Breast epithelium (tissue), 4 donors: ENCODE data around the gene UBL3. TPM values are rescaled to one million over a fixed set of nuclear protein-coding genes. Genes with fewer than 3 reads are reported as not detected.

Experiments used
- DNase-seq, 2 donors: peaks; one replicate each; pipeline ENCODE4 v3.0.0-alpha.2; 2019; ENCODE audit warnings: low spot score in 2 of 2
- H3K27ac ChIP-seq, 2 donors: fragments of 200-600 bp; sonication (generic) in 1 of 2; one replicate each; pipeline ENCODE4 v1.5.1; 2016 to 2019; ENCODE audit warnings: mild to moderate bottlenecking in 1 of 2
- H3K27me3 ChIP-seq, 2 donors: fragments of 200-600 bp; sonication (generic) in 1 of 2; one replicate each; pipeline versions ENCODE4 v1.5.1 to v1.6.0; 2017 to 2019; ENCODE audit warnings: control low read depth in 1 of 2, mild to moderate bottlenecking in 1 of 2
- H3K36me3 ChIP-seq: fragments of 200-600 bp; one replicate; pipeline ENCODE4 v1.5.1; 2019
- H3K4me1 ChIP-seq, 2 donors: fragments of 200-600 bp; sonication (generic); one replicate each; pipeline ENCODE4 v1.5.1; 2016 to 2019; ENCODE audit warnings: control low read depth in 1 of 2
- H3K4me3 ChIP-seq, 3 donors: fragments of 200-600 bp; sonication (generic); 1 replicate in 2 of 3; 2 replicates in 1 of 3; pipeline ENCODE4 v1.5.1; 2016 to 2019; ENCODE audit warnings: mild to moderate bottlenecking in 3 of 3, moderate library complexity in 2 of 3
- H3K9me3 ChIP-seq, 2 donors: fragments of 200-600 bp; sonication (generic) in 1 of 2; one replicate each; pipeline ENCODE4 v1.5.1; 2016 to 2019; ENCODE audit warnings: control low read depth in 1 of 2
- POLR2A ChIP-seq: fragments of 450-650 bp; IDR thresholded peaks from one replicate; pipeline ENCODE4 v1.6.1; 2016; ENCODE audit warnings: antibody characterized with exemption, mild to moderate bottlenecking, moderate library complexity
- POLR2AphosphoS5 ChIP-seq, 3 donors: sonication (generic); formaldehyde crosslinking; IDR thresholded peaks; one replicate each; pipeline ENCODE4 v1.6.1; 2017; ENCODE audit warnings: antibody characterized with exemption in 3 of 3
- intact Hi-C: fragments of 100-400 bp; cut with DNase I; formaldehyde crosslinking; loops from one replicate; pipeline ENCODE4 v1.15.1; 2023; ENCODE audit warnings: low total_unique reads
- total RNA-seq, 3 donors: library from RNA; depleted of rRNA; stranded (reverse); fragments of >200 nt; gene quantifications; one replicate each; pipeline ENCODE4 v1.1.0, GENCODE V29; 2016
- TF ChIP-seq, protein P1 (sequence below), 3 donors: fragments of 450-650 bp; IDR thresholded peaks; one replicate each; pipeline ENCODE4 v1.5.1; 2016 to 2017; ENCODE audit warnings: antibody characterized with exemption in 3 of 3, mild to moderate bottlenecking in 3 of 3, moderate library complexity in 3 of 3

UBL3 gene
- total RNA-seq, 3 donors from 2014 or later, result 32.4 to 60.7 (median 36.6) TPM

DNA sequence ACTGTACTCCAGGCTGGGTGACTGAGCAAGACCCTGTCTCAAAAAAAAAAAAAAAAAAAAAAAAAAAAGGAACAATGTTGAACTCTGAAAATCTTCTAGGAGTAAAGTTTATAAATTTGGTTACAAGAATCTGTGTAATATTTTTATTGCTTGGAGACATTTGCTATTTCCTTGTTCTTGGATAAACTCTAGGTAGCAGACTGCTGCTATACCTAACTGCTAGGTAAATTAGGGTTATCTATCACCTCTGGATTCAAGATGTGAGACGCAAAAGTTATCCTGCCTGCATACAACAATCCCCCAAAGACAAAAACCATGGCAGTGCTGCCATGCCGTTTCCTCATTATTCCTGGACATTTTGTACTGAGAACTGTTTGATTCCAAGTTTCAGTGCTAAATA is 33.7 kb downstream of the UBL3 start:
- Histone ChIP-seq H3K27ac (no peak overlapping the region), H3K4me1 (no peaks in the 10 kb centered on the region), H3K27me3 (no peaks in the 10 kb centered on the region), H3K4me3 (no peak overlapping the region), H3K9me3 (no peaks in the 10 kb centered on the region), H3K36me3 (no peaks in the 10 kb centered on the region)
- TF ChIP-seq POLR2A, result no peak
- TF ChIP-seq, protein P1, sequence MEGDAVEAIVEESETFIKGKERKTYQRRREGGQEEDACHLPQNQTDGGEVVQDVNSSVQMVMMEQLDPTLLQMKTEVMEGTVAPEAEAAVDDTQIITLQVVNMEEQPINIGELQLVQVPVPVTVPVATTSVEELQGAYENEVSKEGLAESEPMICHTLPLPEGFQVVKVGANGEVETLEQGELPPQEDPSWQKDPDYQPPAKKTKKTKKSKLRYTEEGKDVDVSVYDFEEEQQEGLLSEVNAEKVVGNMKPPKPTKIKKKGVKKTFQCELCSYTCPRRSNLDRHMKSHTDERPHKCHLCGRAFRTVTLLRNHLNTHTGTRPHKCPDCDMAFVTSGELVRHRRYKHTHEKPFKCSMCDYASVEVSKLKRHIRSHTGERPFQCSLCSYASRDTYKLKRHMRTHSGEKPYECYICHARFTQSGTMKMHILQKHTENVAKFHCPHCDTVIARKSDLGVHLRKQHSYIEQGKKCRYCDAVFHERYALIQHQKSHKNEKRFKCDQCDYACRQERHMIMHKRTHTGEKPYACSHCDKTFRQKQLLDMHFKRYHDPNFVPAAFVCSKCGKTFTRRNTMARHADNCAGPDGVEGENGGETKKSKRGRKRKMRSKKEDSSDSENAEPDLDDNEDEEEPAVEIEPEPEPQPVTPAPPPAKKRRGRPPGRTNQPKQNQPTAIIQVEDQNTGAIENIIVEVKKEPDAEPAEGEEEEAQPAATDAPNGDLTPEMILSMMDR (IDR thresholded peaks at IDR 0.05), result no peak
- TF ChIP-seq POLR2AphosphoS5 (IDR thresholded peaks at IDR 0.05), result no peak
- DNase-seq, result no peak
- intact Hi-C loops, result no loop called here

DNA sequence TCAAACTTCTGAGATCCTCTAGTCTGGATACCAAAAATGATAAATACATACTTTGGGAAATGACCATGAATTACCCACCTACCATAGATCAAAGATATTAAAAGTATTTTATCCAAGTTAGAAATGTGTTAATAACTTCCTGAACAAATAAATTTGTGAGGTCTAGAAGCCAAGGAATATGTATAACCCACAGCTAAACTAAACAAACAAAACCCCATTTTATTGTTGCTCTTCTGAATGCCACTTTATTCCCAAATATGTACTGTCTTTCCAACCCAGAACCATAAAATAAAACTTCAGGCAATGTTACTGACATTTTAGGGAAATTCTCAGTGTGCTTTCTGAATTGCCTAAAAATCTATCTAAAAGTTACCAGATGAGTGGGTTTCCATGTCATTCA is 35.1 kb downstream of the UBL3 start:
- H3K27me3 ChIP-seq, result no peaks in the 10 kb centered on the region
- no peaks in the 10 kb centered on the region for H3K4me1 ChIP-seq
- no peak overlapping the region for H3K4me3 ChIP-seq
- intact Hi-C loops, result no loop called here
- no peak for DNase-seq
- H3K27ac ChIP-seq, result no peak overlapping the region
- H3K9me3 ChIP-seq, result no peaks in the 10 kb centered on the region
- TF ChIP-seq POLR2AphosphoS5 (IDR thresholded peaks at IDR 0.05), result no peak
- TF ChIP-seq, protein P1 (IDR thresholded peaks at IDR 0.05), result no peak
- no peak for TF ChIP-seq POLR2A
- H3K36me3 ChIP-seq, result no peaks in the 10 kb centered on the region

DNA sequence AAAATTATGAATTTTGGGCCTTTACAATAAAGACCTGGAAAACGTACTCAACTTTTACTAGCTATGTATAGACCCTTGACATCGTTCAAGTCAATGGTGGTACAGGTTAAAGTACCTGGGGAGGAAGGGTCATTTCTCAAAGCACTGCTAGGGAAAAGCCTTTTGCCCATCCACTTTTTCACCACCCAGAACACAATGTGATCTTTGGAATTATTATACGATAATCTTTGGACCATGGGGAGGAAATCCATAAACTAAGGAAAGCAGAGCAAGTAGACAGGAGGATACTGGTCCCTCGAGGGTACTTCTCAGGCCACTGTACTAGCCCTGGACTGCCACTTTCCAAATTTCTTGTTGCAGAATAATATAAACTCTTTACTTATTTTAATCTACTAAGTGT is 39.5 kb downstream of the UBL3 start:
- Histone ChIP-seq H3K4me1 (no peaks in the 10 kb centered on the region), H3K4me3 (no peak overlapping the region), H3K27ac (no peak overlapping the region), H3K27me3 (no peaks in the 10 kb centered on the region), H3K9me3 (no peaks in the 10 kb centered on the region), H3K36me3 (no peaks in the 10 kb centered on the region)
- DNase-seq, result no peak
- intact Hi-C loops, result no loop called here
- TF ChIP-seq, protein P1 (IDR thresholded peaks at IDR 0.05), result no peak
- TF ChIP-seq POLR2A (no peak), POLR2AphosphoS5 (IDR thresholded peaks at IDR 0.05) (no peak)

DNA sequence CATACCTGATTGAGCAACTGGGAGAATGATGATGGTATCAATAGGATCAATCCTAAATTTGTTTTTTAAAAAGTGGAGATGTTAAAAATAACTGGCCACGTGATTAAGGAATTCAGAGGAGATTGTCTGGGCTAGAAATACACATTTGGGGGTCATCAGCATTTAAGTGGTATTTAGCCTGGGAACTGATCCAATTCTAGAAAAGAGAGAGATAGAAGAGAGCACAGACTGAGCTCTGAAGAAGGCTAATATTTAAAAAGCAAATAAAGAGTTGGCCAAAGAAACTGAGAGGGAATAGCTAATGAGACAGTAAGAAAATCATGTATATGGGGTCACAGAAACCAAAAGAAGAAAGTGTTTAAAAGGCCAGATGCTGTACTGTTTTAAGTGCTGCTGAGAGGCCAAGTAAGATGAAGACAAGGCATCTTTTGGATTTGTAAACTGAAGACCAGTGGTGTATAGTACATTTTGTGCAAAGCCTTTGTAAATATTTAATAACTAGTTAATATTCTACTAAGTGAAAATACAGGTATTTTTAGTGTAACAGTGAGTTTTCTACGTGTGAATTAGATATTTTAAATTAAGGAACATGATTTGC is 40.2 kb downstream of the UBL3 start:
- no peak for DNase-seq
- Histone ChIP-seq H3K4me3 (no peak overlapping the region), H3K9me3 (no peaks in the 10 kb centered on the region), H3K27me3 (no peaks in the 10 kb centered on the region), H3K36me3 (no peaks in the 10 kb centered on the region), H3K27ac (no peak overlapping the region), H3K4me1 (no peaks in the 10 kb centered on the region)
- intact Hi-C loops, result no loop called here
- TF ChIP-seq, protein P1 (IDR thresholded peaks at IDR 0.05), result no peak
- TF ChIP-seq POLR2A (no peak), POLR2AphosphoS5 (IDR thresholded peaks at IDR 0.05) (no peak)

DNA sequence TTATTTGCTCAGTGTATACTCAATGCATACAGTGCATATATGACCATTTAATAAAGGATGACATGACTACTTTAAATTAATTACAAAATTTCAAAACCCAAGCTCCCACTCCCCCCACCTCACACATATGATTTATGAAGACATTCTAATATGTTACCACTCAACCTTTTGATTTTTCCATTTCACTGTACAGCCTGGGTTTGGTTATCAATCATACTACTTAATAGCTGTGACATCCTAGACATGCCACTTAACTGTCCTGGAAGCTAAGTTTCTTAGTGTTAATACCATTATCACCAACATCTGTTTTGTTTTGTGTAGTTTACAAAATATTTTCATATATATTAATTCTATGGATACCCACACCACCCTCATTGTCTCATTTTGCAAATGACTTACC is 42.2 kb downstream of the UBL3 start:
- Histone ChIP-seq H3K27ac (no peak overlapping the region), H3K9me3 (no peaks in the 10 kb centered on the region), H3K4me3 (no peak overlapping the region), H3K36me3 (no peaks in the 10 kb centered on the region), H3K4me1 (no peaks in the 10 kb centered on the region), H3K27me3 (no peaks in the 10 kb centered on the region)
- DNase-seq, result no peak
- TF ChIP-seq, protein P1 (IDR thresholded peaks at IDR 0.05), result no peak
- no peak for TF ChIP-seq POLR2A
- intact Hi-C loops, result no loop called here
